ENCODE data around the gene XAGE5.

DNA sequence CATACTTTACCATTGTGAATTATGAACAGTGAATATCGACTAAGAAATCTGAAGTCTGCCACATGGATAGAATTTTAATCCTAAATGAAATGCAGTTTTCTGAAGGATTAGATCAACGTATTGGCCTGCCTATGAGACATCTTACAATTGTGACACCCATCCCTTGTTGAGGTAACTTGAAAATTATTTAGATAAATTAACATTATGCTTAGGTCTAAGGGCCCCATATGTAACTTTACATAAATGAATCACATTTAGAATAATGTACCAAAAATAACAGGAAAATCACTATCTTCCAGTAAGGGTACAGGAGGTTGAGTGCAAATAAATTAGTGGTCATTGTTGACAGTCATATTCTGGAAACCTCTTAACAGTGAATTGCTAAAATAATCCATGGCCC lies 13.5 kb downstream of the XAGE5 start:
- TF ChIP-seq CTCF (IDR thresholded peaks at IDR 0.05 in 2 of 3, conservative IDR thresholded peaks at IDR 0.05 in 1 of 3; ENCODE audit: borderline replicate concordance in 1 of 3, insufficient read depth in 1 of 3, low read depth in 2 of 3, low read length in 2 of 3) = no peak
- TF ChIP-seq CEBPB (IDR thresholded peaks at IDR 0.05; ENCODE audit: low read depth) = no peak
- no peak for TF ChIP-seq ZNF274 (IDR thresholded peaks at IDR 0.05; ENCODE audit: low read depth, low read length)
- TF ChIP-seq POLR2A (IDR thresholded peaks at IDR 0.05; ENCODE audit: borderline replicate concordance, extremely low read depth, insufficient read depth, insufficient read length) = no peak
- TF ChIP-seq ATF3 (IDR thresholded peaks at IDR 0.05) = no peak
- TF ChIP-seq YY1 (IDR thresholded peaks at IDR 0.05; ENCODE audit: extremely low read depth, insufficient replicate concordance, low read depth, low read length) = no peak
- no peak for TF ChIP-seq MAX (IDR thresholded peaks at IDR 0.05)
- TF ChIP-seq POLR2AphosphoS5 (IDR thresholded peaks at IDR 0.05; ENCODE audit: low read depth, low read length) = no peak
- TF ChIP-seq JUND (IDR thresholded peaks at IDR 0.05) = no peak
- no peak for TF ChIP-seq EZH2phosphoT487 (IDR thresholded peaks at IDR 0.05; ENCODE audit: borderline replicate concordance)
- TF ChIP-seq SIN3A (IDR thresholded peaks at IDR 0.05; ENCODE audit: low read depth) = no peak
- no peak for TF ChIP-seq SRF (IDR thresholded peaks at IDR 0.05; ENCODE audit: low read depth)
